ENCODE results near the gene MPPED2.

GRCh38 chr11:30377347-30377746, 208.8 kb downstream of the MPPED2 start:
- TF ChIP-seq CTCF (IDR thresholded peaks at IDR 0.05) (no peak), POLR2A (IDR thresholded peaks at IDR 0.05) (no peak)
